ENCODE data around the gene NUAK1.

- TF ChIP-seq EZH2 (IDR thresholded peaks at IDR 0.05; ENCODE audit: insufficient read depth, poor library complexity, severe bottlenecking) (no peak), EZH2phosphoT487 (IDR thresholded peaks at IDR 0.05; ENCODE audit: insufficient read depth, low read depth) (no peak)
These were observed 13.6 kb upstream of the NUAK1 start for GRCh38 chr12:106152334-106152733.

Measured in GM23248 (cell line).